Stomach (tissue), 4 donors: Measurements from ENCODE around the gene KRTAP10-3.

ENCODE experiments used
- POLR2A ChIP-seq, 4 donors: fragments of 450-650 bp; IDR thresholded peaks; one replicate each; pipeline ENCODE4 v1.6.1; 2016; ENCODE audit warnings: antibody characterized with exemption in 4 of 4, control low read depth in 2 of 4, mild to moderate bottlenecking in 1 of 4, moderate library complexity in 1 of 4
- TF ChIP-seq, protein P1 (sequence below), 7 experiments: fragments of 450-650 bp in 4 of 7; fragments of 200-600 bp in 3 of 7; sonication (generic) in 3 of 7; IDR thresholded peaks; one replicate each; pipeline ENCODE4 v1.5.1; 2016 to 2019; ENCODE audit warnings: antibody characterized with exemption in 7 of 7, control low read depth in 2 of 7, mild to moderate bottlenecking in 1 of 7

DNA sequence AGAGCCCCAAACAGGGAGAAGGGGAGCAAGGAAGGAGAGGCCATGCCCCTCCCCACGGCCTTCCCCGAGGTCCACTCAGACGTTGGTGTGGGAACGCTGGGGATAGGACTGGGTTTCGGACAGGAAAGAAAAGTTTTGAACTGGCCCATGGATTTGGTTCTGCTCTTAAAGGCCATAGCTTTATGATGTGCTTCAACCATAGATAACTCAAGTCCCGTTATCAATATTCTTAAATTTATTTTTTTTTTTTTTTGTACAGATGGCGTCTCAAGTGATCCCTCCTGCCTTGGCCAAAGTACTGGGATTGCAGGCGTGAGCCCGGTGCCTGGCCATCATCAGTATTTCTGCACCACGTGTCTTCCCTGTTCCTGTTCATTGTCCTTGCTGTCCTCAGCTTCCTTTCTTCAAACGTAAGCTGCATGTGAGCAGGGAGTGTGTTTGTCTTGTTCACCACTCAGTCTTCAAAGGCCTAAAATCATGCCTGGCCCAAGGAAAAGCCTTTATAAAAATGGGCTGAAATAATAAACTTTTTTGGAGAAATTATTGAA is 17.8 kb downstream of the KRTAP10-3 start:
- TF ChIP-seq, protein P1, sequence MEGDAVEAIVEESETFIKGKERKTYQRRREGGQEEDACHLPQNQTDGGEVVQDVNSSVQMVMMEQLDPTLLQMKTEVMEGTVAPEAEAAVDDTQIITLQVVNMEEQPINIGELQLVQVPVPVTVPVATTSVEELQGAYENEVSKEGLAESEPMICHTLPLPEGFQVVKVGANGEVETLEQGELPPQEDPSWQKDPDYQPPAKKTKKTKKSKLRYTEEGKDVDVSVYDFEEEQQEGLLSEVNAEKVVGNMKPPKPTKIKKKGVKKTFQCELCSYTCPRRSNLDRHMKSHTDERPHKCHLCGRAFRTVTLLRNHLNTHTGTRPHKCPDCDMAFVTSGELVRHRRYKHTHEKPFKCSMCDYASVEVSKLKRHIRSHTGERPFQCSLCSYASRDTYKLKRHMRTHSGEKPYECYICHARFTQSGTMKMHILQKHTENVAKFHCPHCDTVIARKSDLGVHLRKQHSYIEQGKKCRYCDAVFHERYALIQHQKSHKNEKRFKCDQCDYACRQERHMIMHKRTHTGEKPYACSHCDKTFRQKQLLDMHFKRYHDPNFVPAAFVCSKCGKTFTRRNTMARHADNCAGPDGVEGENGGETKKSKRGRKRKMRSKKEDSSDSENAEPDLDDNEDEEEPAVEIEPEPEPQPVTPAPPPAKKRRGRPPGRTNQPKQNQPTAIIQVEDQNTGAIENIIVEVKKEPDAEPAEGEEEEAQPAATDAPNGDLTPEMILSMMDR (IDR thresholded peaks at IDR 0.05), result no peak
- no peak for TF ChIP-seq POLR2A (IDR thresholded peaks at IDR 0.05)
